Occipital lobe (tissue), 2 donors: ENCODE results near the gene STEAP1B. TPM values are rescaled to one million over a fixed set of nuclear protein-coding genes. Genes with fewer than 3 reads are reported as not detected.
"Not testable (repeated sequence)": the region's sequence is repeated elsewhere in the genome, so short reads cannot be mapped to it uniquely, and the experiment has no call there.

Source experiments
- DNase-seq: peaks from one replicate; lab custom pipeline; 2025; lab: John Stamatoyannopoulos, UW
- total RNA-seq: library from RNA; depleted of rRNA; stranded (reverse); fragments of >200 nt; gene quantifications from one replicate; pipeline ENCODE4 v1.2.3, GENCODE V29; 2014

Gene STEAP1B
- total RNA-seq, 1 donor from 2014 or later = 1.1 TPM

DNA sequence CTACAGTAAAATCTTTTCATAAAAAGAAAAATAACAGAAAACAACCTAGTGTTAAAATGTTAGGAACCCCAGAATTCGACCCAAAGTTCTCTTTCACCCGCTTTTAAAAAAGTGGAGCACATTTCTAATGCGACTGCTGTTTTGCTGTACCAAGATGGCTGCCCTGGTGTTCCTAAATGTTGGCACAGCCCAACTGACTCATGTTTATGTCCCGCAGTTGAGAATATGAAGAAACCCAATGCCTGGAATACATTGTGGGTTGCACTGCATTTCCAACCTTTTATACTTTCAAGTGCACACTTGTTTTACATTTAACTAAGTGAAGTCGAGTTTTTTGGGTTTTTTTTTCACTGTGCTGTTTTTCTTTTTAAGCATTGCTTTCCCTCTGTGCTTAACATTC, 944 bp downstream of the STEAP1B start:
- no peak for DNase-seq

DNA sequence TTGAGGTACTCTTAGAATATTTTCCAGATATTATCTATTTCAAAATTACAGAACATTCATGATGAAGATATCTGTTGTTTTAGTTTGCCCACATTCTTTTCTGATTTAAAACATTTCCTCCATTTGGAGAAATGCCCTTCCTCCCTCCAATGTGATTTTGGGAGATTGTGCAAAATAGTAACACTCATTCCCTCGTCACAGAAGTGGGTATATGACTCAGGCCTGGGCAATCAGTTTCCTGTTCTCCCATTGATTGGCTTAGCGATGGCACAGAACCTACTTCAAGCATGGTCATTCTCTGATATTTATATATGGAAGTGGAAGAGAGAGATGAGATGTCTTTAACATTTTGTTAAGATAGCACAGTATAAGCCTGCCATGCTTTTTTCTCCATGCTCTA, 3.1 kb downstream of the STEAP1B start:
- not testable (repeated sequence) for DNase-seq

DNA sequence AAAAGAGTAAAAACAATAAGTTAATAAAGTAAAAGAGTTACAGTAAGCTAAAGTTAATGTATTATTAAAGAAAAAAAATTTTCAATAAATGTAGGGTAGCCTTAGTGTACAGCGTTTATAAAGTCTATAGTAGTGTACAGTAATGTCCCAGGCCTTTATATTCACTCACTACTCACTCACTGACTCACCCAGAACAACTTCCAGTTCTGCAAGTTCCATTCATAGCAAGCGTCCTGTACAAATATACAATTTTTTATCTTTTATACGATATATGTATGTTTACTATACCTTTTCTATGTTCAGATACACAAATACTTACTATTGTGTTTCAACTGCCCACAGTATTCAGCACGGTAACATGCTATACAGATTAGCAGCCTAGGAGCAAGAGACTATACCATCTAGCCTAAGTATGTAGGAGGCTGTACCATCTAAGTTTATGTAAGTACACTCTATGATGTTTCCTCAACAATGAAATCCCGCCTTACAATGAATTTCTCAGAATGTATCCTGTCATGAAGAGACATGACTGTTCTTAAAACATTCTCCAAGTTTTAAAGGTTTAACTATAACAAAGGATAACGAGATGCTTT, 3.6 kb downstream of the STEAP1B start:
- DNase-seq = not testable (repeated sequence)

DNA sequence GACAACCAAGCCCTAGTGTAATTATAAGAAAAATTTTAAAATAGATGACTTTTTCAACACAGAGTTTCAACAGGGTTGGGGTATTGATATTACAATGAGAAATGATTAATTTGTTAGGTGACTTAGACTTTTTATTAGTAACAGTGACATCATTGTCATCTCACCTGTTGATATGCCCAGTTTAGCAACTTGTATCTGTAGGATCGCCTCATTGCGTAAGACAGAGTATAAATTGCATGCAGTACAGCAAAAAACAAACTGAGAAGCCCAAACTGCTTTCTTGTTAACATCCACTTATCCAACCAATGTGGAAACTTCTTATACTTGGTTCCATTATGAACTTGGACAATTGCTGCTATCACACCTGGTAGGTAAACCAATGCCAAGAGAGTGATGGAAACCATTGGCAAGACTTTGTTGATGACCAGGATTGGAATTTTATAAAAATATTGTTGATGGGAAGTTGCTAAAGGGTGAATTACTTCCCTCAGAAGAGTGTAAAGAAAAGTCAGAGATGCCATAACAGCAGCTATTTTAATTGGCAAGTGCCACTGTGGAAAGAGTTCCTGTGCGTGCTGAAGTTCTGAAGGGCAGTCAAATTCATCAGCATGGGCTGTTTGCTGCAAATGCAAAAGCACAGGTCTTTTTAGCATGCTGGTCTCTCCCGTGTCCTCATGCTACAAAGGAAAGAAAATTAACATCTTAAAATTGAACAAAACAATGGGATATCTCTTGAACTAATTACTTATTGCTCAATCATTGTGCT, 6.6 kb downstream of the STEAP1B start:
- DNase-seq = not testable (repeated sequence)

DNA sequence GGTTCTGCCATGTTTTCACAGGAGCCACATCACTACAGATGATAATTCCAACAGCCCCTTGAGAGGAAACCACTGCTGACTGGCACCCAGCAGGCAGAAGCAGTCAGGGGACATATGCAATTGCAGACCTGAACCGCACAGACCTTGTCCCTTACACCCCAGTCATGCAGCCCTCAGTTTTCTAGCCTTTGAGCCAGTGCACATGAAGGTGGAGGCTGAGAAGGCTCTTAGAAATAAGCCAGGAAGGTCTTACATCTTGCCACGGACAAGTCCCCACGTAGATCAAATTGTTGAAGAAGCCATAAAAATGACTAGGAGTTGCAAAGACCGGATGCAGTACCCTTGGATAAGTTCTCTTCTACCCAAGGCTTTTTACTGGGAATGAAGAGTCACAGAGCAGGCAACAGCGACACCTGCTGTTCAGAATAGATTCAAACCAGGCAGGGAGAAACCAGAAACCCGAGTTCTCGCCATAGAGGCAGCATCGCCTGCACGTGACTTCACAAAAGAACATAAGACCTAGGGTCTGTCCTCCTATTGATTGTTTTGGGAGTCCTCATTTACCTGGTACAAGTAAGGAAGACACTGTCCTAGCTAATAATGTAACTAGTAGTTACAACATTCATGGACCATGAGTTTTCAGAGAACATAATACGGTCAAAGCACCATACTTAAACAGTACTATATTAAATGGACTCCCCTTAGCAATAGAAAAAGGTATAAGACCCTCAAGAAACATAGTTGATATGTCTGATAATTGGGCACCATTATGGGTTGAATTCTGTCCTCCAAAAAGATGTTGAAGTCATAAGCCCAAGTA, 11.1 kb downstream of the STEAP1B start:
- DNase-seq = peak; percentile 81

DNA sequence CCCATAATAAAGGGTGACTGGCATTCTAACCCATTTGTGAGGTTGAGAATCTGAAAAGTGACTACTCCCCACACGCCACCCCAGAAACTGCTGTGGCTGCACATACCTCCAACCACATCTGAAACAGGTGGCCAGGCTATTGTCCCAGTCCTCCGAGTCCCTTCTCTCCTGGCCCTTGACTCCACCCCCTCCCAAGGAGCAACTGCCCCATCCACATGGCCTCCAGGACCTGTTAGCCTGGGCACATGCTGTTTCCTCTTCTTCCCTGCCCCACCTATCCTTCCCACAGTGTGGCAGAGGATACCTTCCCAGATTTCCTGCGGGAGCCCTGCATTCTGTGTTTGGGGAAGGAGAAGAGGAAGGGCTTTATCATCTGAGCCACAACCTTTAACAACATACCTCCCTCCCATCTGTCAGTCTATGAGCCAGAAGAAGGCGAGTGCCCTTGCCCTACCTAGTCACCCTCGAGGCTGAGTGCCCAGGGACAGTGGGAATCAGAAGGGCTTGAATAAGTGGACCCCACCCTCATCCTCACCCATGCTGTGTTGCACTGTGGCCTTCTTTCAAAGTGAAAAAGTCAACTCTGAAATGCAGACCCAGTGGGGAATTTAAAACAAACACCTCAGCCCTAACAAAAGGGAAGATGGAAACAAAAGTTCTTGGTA, 11.9 kb downstream of the STEAP1B start:
- DNase-seq = no peak

DNA sequence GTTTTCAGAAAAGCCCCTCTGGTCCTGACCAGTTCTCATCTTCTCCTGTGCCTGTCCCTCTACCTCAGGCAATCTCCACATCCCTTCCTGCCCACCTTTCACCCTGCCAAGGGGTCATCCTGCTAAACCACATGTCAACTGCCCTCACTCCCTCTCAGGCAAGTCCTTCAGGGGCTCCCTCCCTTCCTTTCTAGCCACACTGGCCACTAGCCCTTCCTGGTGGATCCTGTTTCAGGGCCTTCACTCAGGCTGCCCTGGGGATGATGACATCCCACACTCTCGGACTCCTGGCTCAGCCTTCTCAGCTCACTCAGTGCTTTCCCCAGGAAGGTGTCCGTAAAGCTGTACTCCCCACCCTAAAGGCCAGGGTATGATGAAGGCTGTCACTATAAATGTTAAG, 13.4 kb downstream of the STEAP1B start:
- DNase-seq = no peak

DNA sequence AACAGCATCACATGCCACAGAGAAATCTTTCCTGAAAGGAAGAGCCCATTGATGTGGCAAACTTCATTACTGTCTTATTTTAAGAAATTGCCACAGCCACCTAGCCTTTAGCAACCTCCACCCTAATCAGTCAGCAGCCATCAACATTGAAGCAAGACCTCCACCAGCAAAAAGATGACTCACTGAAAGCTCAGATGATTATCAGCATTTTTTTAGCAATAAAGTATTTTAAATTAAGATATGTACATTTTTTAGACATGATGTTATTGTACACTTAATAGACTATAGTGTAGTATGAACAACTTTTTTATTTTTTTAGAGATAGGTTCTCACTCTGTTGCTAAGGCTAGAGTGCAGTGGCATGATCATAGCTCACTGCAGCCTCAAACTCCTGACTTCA, 14.8 kb downstream of the STEAP1B start:
- no peak for DNase-seq

DNA sequence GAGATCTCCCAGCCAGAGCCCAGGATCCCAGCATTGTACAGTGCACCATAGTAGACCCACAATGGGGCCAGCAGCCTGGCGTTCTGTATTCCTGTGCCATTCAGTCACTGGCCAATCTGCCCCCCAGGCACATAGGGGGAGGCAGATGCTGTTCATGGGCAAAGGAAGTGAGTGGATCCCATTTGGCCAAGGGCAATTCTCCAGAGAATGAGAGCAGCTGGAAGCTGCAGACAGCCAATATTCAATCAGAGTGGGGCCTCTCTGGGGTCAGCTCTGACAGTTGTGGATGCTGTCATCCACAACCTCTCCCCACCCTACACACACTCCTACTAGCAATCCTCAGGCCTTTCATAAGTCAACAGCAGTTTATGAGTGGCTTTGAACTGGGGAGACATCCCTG, 17.5 kb downstream of the STEAP1B start:
- DNase-seq = no peak

DNA sequence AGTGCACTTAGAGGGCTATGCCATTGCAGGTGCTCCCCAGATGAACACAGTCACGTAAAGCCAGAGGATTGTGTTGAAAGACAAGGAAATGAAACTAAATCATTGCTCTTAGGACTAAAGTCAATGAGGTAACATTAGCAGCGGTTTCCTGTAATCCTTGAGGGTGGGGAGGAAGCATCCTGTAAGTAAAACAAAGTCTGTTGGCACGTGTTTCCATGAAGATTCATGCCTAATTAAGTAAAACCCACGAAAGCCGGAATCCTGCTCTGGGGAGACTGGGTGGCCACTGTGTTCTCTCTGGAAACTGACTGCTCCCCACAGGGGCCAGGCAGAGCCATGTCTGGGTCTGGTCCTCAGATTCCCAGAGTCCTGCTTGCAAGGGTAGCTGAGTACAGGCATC, 18.3 kb downstream of the STEAP1B start:
- no peak for DNase-seq

DNA sequence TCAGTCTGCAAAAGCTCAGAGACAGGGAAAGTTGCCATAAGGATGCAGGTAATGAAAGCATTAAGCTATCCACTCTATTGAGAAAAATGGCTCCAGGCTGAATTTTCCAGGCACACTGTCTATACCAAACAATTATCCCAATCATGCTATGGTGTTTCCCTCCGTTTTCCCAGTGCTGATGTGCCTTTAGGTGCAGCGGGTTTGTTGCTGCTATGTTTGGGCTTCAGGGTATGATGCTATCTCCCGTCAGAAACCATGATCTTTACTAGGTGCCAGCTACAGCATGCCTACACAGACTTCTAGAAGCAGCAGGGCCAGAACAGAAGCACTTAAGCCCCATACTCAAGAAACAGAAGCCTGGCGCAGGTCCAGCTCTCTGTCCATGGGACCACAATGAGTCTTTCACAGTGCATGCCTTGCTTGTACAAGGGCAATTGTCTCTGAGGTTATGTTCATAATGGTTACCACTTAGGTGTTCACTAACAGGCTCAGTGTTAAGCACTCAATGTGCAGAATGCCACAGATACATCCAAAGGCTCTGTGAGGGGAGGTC, 19.4 kb downstream of the STEAP1B start:
- no peak for DNase-seq

DNA sequence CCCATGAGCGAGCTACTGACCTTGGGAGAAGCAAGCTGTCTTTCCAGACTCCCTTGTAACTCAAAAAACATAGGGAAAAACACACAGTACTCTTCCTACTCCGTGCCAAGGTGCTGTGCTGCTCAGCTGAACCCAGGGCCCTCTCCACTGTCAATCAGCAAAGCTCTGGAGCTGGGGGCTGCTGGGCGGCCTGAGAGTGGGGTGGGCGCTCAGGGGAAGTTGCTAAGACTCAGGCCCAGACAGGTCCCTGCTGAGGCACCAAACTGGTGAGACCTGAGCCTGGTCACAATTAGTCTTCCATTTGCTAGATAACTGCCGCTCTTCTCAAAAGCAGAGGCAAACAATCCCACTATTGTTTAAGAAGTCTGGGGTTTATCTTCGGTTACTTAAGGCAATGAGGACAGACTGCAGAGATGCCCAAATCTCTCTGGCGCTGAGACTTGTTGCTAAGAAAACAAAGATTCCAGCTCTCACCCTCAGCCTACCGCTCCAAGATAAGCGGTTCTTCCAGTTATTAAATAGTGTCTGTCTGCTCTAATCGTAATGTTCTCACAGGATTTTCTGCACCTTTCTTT, 22.0 kb downstream of the STEAP1B start:
- no peak for DNase-seq

DNA sequence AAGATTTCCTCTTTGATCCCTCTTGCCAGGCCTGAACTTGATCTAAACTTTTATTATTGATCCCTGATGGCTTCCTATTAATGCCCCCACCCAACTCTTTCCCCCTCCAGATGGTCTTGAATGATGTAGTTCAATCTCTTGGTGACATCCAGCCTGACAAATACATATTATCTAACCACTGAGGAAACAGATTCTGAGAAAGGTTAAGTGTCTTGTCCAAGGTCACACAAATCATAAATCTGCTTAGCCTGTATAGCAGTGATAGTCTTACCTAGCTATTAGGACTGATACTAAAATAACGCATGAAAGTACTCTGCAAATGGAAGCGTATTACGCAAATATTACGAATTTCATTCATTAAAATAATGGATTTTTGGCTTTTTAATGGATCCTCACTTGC, 22.7 kb downstream of the STEAP1B start:
- no peak for DNase-seq

DNA sequence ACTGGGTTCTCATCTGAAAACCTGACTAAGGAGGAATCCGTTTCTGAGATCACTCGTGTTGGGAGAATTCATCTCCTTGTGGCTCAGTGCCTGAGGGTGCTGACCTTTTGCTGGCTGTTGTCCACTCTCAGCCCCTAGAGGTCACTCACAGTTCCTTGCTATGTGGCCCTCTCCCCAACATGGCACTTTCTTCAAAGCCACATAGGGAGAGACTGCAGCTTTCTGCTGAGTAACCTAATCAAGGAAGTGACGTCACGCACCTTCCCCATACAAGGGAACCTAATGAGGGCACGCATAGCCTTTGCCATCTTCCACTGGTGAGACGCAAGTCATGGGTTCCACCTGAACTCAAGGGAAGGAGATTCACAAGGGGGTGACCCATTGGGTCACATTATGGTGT, 23.2 kb downstream of the STEAP1B start:
- no peak for DNase-seq

DNA sequence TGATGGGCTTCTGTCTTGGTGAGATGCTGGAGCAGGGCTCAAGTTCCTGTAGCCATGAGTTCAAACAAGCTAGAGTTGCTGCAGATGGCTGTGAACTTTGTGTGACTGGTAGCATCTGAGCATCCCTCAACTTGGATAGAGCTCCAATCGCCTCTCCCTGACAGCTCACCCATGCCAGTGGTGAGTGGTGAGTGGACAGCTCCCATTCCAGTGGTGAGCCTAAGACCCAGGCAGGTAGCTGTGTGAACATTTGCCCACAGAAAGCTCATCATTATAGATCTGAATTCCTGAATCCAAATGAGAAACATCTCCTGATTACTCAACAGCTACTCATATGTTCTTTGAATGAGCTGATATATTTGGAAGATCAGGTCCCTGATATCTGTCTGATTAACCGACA, 25.3 kb downstream of the STEAP1B start:
- no peak for DNase-seq

DNA sequence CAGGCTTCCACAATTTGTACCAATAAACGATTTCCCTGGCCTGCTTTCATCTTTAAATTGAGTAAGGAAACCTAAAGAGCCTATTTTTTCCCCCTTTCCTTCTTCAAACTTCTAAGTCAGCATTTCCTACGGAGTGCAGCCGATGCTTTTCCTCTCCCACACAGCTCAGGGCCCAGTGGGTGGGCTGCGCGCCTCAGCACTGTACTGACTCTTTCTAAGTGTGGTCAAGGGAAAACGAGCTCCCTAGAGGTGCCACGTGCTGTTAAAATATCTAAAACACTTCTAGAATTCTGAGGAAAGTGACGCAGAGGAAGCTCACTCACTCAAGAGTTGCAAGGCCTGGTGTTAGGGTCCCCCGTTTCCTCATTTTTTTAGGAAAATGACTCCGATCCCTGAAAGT, 29.0 kb downstream of the STEAP1B start:
- no peak for DNase-seq

DNA sequence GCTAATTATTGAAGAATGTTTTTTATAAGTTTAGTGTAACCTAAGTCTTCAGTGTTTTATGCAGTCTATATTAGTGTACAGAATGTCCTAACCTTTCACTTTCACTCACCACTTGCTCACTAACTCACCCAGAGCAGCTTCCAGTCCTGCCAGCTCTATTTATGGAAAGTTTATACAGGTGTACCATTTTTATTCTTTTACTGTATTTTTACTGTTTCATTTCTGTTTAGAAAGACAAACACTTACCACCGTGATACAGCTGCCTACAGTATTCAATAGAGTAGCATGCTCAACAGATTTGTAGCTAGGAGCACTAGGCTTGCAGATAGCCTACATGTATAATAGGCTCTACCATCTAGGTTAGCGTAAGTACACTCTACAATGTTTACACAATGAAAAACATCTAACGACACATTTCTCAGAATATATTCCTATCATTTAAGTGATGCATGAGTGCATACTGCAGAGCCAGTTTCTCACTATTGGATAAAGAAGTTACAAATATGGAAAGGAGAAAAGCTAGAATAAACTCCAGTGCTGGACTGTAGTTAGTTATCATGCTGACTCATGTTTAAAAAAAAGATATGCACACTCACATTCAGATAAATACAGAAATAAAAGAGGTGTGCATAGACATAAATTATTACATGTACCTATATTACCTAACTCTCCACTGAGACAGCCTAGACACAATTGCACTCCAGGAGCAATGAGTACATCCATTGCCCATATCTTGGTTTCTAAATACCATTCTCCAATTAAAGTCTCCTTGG, 30.4 kb downstream of the STEAP1B start:
- no peak for DNase-seq

DNA sequence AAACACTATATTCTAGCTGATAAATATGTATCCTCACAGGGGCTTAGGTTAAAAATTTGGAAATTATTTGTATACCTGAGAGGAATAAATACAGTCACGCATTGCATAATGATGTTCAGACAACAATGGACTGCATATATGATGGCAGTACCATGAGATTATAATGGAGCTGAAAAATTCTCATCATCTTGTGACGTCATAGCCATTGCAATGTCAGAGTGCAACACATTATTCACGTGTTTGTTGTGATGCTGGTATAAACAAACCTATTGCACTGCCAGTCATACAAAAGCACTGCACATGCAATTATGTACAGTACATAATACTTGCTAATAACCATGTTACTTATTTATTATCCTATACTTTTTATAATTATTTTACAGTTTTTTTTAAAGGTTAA, 31.4 kb downstream of the STEAP1B start:
- no peak for DNase-seq

DNA sequence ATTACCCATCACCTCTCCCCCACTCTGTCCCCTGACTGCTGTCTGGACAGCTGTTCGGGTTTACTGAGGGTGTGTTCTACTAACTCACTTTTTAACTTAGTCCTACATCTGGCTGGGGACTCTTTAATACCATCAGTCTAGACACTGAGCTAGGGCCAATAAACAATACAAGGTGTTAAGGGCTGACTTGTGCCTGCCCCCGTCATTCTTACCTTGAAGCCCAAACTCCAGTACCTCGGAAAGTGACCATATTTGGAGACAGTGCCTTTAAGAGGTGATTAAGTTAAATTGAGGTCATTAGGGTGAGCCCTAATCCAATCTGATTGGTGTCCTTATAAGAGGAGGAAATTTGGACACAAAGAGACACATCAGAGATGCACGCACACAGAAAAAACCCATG, 35.7 kb downstream of the STEAP1B start:
- DNase-seq = no peak

DNA sequence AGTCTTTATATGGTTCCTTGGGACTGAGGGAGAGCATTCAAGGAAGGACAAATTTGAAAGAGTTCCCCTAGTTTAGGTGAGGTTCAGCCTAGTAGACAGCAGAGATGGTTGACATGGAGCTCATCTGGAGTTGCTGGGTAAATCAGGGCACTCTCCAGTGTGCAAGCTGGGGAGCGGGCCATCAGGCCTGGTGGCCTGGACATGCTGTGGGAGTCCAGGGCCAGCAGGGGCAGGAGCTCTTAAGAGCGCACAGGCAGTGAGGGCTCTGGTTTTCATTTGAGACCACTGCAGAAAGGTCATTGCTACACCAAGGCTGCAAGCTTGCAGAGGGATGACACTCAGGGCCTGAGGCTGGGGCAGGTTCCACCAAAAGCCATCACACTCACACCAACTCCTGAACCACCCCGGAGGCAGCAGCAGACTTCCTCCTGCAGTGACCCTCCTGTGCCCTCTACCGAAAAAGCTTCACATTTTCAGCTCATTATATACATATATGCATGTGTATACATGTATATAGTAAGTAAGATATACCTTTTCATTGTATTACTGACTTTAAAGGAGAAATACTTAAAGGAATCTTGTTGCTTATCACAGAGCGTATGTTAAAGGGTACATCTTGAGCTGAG, 39.5 kb downstream of the STEAP1B start:
- DNase-seq = no peak
